ENCODE results near the gene PTGES2.

DNA sequence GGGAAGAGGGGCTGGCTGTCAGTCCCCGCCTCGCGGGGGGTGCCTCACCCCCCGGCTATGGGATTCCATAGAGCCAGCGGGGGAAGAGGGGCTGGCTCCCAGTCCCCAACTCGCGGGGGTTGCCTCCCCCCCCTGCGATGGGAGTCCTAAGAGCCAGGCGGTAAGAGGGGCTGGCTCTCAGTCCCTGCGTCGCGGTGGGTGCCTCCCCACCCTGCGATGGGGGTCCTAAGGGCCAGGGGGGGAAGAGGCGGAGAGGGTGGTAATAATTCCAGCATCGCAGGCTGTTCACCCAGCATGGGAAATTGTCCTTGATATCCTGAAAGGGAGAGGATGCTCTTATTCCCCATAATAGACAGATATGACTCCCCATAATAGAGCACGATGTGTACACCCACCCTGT, 12.1 kb upstream of the PTGES2 start:
- TF ChIP-seq POLR2A (IDR thresholded peaks at IDR 0.05), result no peak
- TF ChIP-seq, protein P1, sequence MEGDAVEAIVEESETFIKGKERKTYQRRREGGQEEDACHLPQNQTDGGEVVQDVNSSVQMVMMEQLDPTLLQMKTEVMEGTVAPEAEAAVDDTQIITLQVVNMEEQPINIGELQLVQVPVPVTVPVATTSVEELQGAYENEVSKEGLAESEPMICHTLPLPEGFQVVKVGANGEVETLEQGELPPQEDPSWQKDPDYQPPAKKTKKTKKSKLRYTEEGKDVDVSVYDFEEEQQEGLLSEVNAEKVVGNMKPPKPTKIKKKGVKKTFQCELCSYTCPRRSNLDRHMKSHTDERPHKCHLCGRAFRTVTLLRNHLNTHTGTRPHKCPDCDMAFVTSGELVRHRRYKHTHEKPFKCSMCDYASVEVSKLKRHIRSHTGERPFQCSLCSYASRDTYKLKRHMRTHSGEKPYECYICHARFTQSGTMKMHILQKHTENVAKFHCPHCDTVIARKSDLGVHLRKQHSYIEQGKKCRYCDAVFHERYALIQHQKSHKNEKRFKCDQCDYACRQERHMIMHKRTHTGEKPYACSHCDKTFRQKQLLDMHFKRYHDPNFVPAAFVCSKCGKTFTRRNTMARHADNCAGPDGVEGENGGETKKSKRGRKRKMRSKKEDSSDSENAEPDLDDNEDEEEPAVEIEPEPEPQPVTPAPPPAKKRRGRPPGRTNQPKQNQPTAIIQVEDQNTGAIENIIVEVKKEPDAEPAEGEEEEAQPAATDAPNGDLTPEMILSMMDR (IDR thresholded peaks at IDR 0.05), result no peak
